Left ventricle myocardium inferior (tissue), 1 donor: ENCODE data around the gene CRYBA4. TPM values are rescaled to one million over a fixed set of nuclear protein-coding genes. Genes with fewer than 3 reads are reported as not detected.
A peak's percentile ranks its signal among the peaks of the same experiment; 100 is the strongest.

Experiments
- DNase-seq: peaks from one replicate; pipeline ENCODE4 v3.0.0-alpha.2; 2020
- H3K27ac ChIP-seq: fragments of 200-600 bp; replicated peaks from 2 replicates; pipeline ENCODE4 v1.8.0; 2021
- H3K27me3 ChIP-seq: fragments of 200-600 bp; 2 replicates; pipeline ENCODE4 v1.8.0; 2021; ENCODE audit warnings: low read depth
- H3K36me3 ChIP-seq: fragments of 200-600 bp; 2 replicates; pipeline ENCODE4 v1.8.0; 2021
- H3K4me1 ChIP-seq: fragments of 200-600 bp; 2 replicates; pipeline ENCODE4 v1.8.0; 2021
- H3K4me3 ChIP-seq: fragments of 200-600 bp; 2 replicates; pipeline ENCODE4 v1.8.0; 2021; ENCODE audit warnings: mild to moderate bottlenecking, moderate library complexity
- H3K9me3 ChIP-seq: fragments of 200-600 bp; replicated peaks from 2 replicates; pipeline ENCODE4 v1.8.0; 2021
- CTCF ChIP-seq: fragments of 200-600 bp; IDR thresholded peaks from 2 replicates; pipeline ENCODE4 v1.8.0; 2021; ENCODE audit warnings: antibody characterized with exemption, mild to moderate bottlenecking, borderline replicate concordance
- intact Hi-C: fragments of 100-400 bp; cut with micrococcal nuclease; formaldehyde crosslinking; loops from one replicate; pipeline ENCODE4 v1.11.0; 2022
- total RNA-seq: library from RNA; stranded (reverse); fragmentation: NEBNext Ultra II Directional; extraction: Animal tissue kit (Norgen Biotek cat#: 25700); gene quantifications from one replicate; pipeline ENCODE4 v1.2.1, GENCODE V29; 2021
- donor health status: DM: no; HTN: yes; CAD: no; lungs with severe emphysema.

Gene CRYBA4
- total RNA-seq, 1 donor from 2014 or later: not detected

- Histone ChIP-seq H3K4me3 (no peak overlapping the region), H3K27me3 (peaks cover 40% of the 10 kb centered on the region), H3K4me1 (peaks cover 23% of the 10 kb centered on the region)
Observed at GRCh38 chr22:26615149-26615548, 6.6 kb upstream of the CRYBA4 start.

GRCh38 chr22:26615830-26616435 is 5.8 kb upstream of the CRYBA4 start:
- peaks cover 25% of the 10 kb centered on the region for H3K4me1 ChIP-seq
- no peak overlapping the region for H3K4me3 ChIP-seq
- DNase-seq: no peak
- no peak for TF ChIP-seq CTCF
- intact Hi-C loops: no loop called here
- H3K27ac ChIP-seq: no peak overlapping the region
- H3K9me3 ChIP-seq: no peaks in the 10 kb centered on the region
- peaks cover 40% of the 10 kb centered on the region for H3K27me3 ChIP-seq
- H3K36me3 ChIP-seq: no peaks in the 10 kb centered on the region

More at GRCh38 chr22:26615149-26615548, 6.6 kb upstream of the CRYBA4 start:
- H3K9me3 ChIP-seq: no peaks in the 10 kb centered on the region
- no peak for TF ChIP-seq CTCF
- H3K36me3 ChIP-seq: no peaks in the 10 kb centered on the region
- intact Hi-C loops: no loop called here
- no peak for DNase-seq
- no peak overlapping the region for H3K27ac ChIP-seq

- intact Hi-C loops: no loop called here
- no peak for DNase-seq
- H3K36me3 ChIP-seq: no peaks in the 10 kb centered on the region
- H3K27me3 ChIP-seq: peaks cover 40% of the 10 kb centered on the region
- H3K4me3 ChIP-seq: no peak overlapping the region
- H3K4me1 ChIP-seq: peaks cover 25% of the 10 kb centered on the region
- TF ChIP-seq CTCF: no peak
- H3K27ac ChIP-seq: no peak overlapping the region
- H3K9me3 ChIP-seq: no peaks in the 10 kb centered on the region
Observed at GRCh38 chr22:26616650-26617049, 5.1 kb upstream of the CRYBA4 start.

- peak within 1 kb of the TSS; percentile 30 for H3K27ac ChIP-seq
- no peak for TF ChIP-seq CTCF
- peaks cover 35% of the 10 kb centered on the region for H3K27me3 ChIP-seq
- H3K9me3 ChIP-seq: no peaks in the 10 kb centered on the region
- intact Hi-C loops: no loop called here
- peak; percentile 41 for DNase-seq
- no peak within 1 kb of the TSS for H3K4me3 ChIP-seq
- no peaks in the 10 kb centered on the region for H3K36me3 ChIP-seq
- peaks cover 25% of the 10 kb centered on the region for H3K4me1 ChIP-seq
Observed at GRCh38 chr22:26617271-26618199, 4.2 kb upstream of the CRYBA4 start, which contains the start of gene CRYBB1. Gene CRYBB1, minus strand, starts transcription at chr22:26618027. Its CDS starts 1,708 bp downstream, at chr22:26616319.

- Histone ChIP-seq H3K9me3 (no peaks in the 10 kb centered on the region), H3K27me3 (peaks cover 27% of the 10 kb centered on the region), H3K36me3 (no peaks in the 10 kb centered on the region), H3K27ac (no peak overlapping the region), H3K4me3 (no peak overlapping the region), H3K4me1 (peaks cover 25% of the 10 kb centered on the region)
- intact Hi-C loops: no loop called here
- DNase-seq: no peak
- TF ChIP-seq CTCF: no peak
Observed at GRCh38 chr22:26618455-26618854, 3.3 kb upstream of the CRYBA4 start.
